PC-9 (cell line): ENCODE results near the gene GBGT1.

Experiments
- EZH2 ChIP-seq: fragments of 200-600 bp; sonication (generic); IDR thresholded peaks from 2 replicates; pipeline ENCODE4 v1.8.0; 2017; ENCODE audit warnings: antibody characterized with exemption, low read depth
- TF ChIP-seq, protein P1 (sequence below): fragments of 200-600 bp; sonication (generic); conservative IDR thresholded peaks from 2 replicates; pipeline ENCODE4 v1.6.1; 2017; ENCODE audit warnings: mixed run types, antibody characterized with exemption, mild to moderate bottlenecking, moderate library complexity

DNA sequence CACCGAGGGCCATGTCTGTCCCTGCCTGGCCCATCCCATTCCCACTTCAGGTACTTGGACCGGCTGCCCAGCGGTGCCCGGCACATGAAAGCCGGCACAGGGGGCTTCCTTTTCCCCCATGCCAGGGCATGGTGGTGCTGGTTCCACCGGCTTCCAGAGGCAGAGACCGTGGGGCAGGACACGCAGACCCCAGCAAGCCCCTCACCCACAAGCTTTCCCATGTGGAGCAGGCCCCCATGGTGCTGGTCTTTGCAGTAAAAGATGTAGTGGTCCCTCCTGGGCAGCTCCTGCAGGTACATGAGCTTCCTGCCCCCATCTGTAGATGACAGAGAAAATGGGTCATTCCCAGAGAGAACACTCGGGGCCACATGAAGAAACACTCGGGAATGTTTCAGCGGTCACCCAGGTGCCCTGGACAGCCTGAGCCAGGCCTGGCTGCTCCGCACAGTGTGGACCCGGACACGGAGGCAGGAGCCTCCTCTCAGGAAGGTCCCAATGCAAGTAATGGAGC, 43.4 kb upstream of the GBGT1 start:
- TF ChIP-seq, protein P1, sequence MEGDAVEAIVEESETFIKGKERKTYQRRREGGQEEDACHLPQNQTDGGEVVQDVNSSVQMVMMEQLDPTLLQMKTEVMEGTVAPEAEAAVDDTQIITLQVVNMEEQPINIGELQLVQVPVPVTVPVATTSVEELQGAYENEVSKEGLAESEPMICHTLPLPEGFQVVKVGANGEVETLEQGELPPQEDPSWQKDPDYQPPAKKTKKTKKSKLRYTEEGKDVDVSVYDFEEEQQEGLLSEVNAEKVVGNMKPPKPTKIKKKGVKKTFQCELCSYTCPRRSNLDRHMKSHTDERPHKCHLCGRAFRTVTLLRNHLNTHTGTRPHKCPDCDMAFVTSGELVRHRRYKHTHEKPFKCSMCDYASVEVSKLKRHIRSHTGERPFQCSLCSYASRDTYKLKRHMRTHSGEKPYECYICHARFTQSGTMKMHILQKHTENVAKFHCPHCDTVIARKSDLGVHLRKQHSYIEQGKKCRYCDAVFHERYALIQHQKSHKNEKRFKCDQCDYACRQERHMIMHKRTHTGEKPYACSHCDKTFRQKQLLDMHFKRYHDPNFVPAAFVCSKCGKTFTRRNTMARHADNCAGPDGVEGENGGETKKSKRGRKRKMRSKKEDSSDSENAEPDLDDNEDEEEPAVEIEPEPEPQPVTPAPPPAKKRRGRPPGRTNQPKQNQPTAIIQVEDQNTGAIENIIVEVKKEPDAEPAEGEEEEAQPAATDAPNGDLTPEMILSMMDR: no peak
- TF ChIP-seq EZH2: no peak
